ENCODE results near the gene TF. TPM values are rescaled to one million over a fixed set of nuclear protein-coding genes. Genes with fewer than 3 reads are reported as not detected.

The TF gene
- total RNA-seq, 1 experiment from 2014 or later, result 0.09 TPM

GRCh38 chr3:133829310-133829707 lies 83.1 kb downstream of the TF start:
- no peak overlapping the region for H3K56ac ChIP-seq (ENCODE audit: insufficient read length, low read depth, low read length)
- H3K23ac ChIP-seq (ENCODE audit: insufficient read length, low read depth, low read length), result no peak overlapping the region
- Mint-ChIP-seq H3K27ac (no peak overlapping the region; a peak in 1 of 7 replicates), H3K36me3 (ENCODE audit: insufficient read depth in 1 of 3, low read depth in 3 of 3) (peaks cover under 1 to 13% (median 3%) of the 10 kb centered on the region in 3 experiments; a peak in 3 of 7 replicates), H3K9me3 (no peaks in the 10 kb centered on the region), H3K4me1 (peaks cover 0 to 7% of the 10 kb centered on the region in 2 experiments; a peak in 1 of 4 replicates), H3K27me3 (ENCODE audit: low read depth) (no peaks in the 10 kb centered on the region), H3K4me3 (no peak overlapping the region)
- no peak for DNase-seq
- H2BK15ac ChIP-seq (ENCODE audit: low read depth, low read length), result no peak overlapping the region
- no peaks in the 10 kb centered on the region for H3K79me2 ChIP-seq (ENCODE audit: insufficient read depth, low read length)
- H3K4me2 ChIP-seq (ENCODE audit: insufficient read depth, insufficient read length, low read length), result no peak overlapping the region
- H3K4me1 ChIP-seq (ENCODE audit: insufficient read depth, low read length), result no peaks in the 10 kb centered on the region
- H3K14ac ChIP-seq (ENCODE audit: insufficient read depth, low read length), result no peak overlapping the region
- no CpG with 5 or more reads among the region's 3 CpGs for WGBS (ENCODE audit: extremely low coverage, insufficient read length, low lambda C conversion rate)
- no peak overlapping the region for H3K27ac ChIP-seq (ENCODE audit: insufficient read length, low read depth, low read length)
- no peak overlapping the region for H2AK5ac ChIP-seq (ENCODE audit: insufficient read length, low read length)
- no peaks in the 10 kb centered on the region for H3K9me3 ChIP-seq (ENCODE audit: control insufficient read depth, low read depth, low read length)
- H3K4ac ChIP-seq (ENCODE audit: low read depth, low read length), result no peak overlapping the region
- no peak overlapping the region for H2BK120ac ChIP-seq (ENCODE audit: low read depth, low read length, poor library complexity, severe bottlenecking)
- H3K27me3 ChIP-seq (ENCODE audit: insufficient read depth, low read length), result no peaks in the 10 kb centered on the region
- no peaks in the 10 kb centered on the region for H3K79me1 ChIP-seq (ENCODE audit: insufficient read depth, low read depth, low read length, poor library complexity, severe bottlenecking)
- H2AFZ ChIP-seq (ENCODE audit: low read length), result no peak overlapping the region
- H2BK5ac ChIP-seq (ENCODE audit: insufficient read length, low read length), result no peak overlapping the region
- TF ChIP-seq, protein P1, sequence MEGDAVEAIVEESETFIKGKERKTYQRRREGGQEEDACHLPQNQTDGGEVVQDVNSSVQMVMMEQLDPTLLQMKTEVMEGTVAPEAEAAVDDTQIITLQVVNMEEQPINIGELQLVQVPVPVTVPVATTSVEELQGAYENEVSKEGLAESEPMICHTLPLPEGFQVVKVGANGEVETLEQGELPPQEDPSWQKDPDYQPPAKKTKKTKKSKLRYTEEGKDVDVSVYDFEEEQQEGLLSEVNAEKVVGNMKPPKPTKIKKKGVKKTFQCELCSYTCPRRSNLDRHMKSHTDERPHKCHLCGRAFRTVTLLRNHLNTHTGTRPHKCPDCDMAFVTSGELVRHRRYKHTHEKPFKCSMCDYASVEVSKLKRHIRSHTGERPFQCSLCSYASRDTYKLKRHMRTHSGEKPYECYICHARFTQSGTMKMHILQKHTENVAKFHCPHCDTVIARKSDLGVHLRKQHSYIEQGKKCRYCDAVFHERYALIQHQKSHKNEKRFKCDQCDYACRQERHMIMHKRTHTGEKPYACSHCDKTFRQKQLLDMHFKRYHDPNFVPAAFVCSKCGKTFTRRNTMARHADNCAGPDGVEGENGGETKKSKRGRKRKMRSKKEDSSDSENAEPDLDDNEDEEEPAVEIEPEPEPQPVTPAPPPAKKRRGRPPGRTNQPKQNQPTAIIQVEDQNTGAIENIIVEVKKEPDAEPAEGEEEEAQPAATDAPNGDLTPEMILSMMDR (conservative IDR thresholded peaks at IDR 0.05), result no peak
- no peak overlapping the region for H3T11ph ChIP-seq (ENCODE audit: low read length)
- H3K9ac ChIP-seq (ENCODE audit: extremely low read depth, insufficient read length, low read length), result no peak overlapping the region
- no peak overlapping the region for H2BK20ac ChIP-seq (ENCODE audit: low read depth, low read length, poor library complexity, severe bottlenecking)
- H4K91ac ChIP-seq (ENCODE audit: insufficient read length, low read depth, low read length), result no peak overlapping the region
- H3K23me2 ChIP-seq (ENCODE audit: insufficient read length, low read depth, low read length, poor library complexity, severe bottlenecking), result no peaks in the 10 kb centered on the region
- no peak overlapping the region for H2BK12ac ChIP-seq (ENCODE audit: insufficient read length, low read depth, low read length)
- H3K18ac ChIP-seq (ENCODE audit: insufficient read length, low read depth, low read length), result no peak overlapping the region
- no peak overlapping the region for H4K5ac ChIP-seq (ENCODE audit: insufficient read length, low read depth, low read length)
- no peak overlapping the region for H4K8ac ChIP-seq (replicated peaks; ENCODE audit: insufficient read length, low read depth, low read length)
- H4K20me1 ChIP-seq (ENCODE audit: control insufficient read depth, insufficient read depth, insufficient read length), result no peaks in the 10 kb centered on the region

Measured in H9 (cell line).